Hippocampal formation (tissue), 2 donors: ENCODE measurements around the gene PFN3.
A peak's percentile ranks its signal among the peaks of the same experiment; 100 is the strongest.

Source experiments
- DNase-seq, 2 donors: peaks; one replicate each; lab custom pipeline; 2025; lab: John Stamatoyannopoulos, UW

The PFN3 gene

GRCh38 chr5:177438468-177438867, 38.0 kb upstream of the PFN3 start:
- DNase-seq = no peak

- DNase-seq = no peak
Measured at GRCh38 chr5:177437623-177438022, 37.2 kb upstream of the PFN3 start.

GRCh38 chr5:177435847-177436536, 35.5 kb upstream of the PFN3 start:
- no peak for DNase-seq

GRCh38 chr5:177434942-177435738, 34.7 kb upstream of the PFN3 start:
- no peak for DNase-seq

- no peak for DNase-seq
Measured at GRCh38 chr5:177434437-177434836, 34.0 kb upstream of the PFN3 start.

GRCh38 chr5:177433658-177434217, 33.3 kb upstream of the PFN3 start:
- no peak for DNase-seq

- no peak for DNase-seq
Measured at GRCh38 chr5:177432839-177433657, 32.6 kb upstream of the PFN3 start.

- peak; percentile 35 to 56 for DNase-seq
Measured at GRCh38 chr5:177432143-177432838, 31.8 kb upstream of the PFN3 start.

- DNase-seq = no peak
Measured at GRCh38 chr5:177431317-177432142, 31.1 kb upstream of the PFN3 start.

- no peak for DNase-seq
Measured at GRCh38 chr5:177430972-177431316, 30.5 kb upstream of the PFN3 start.

GRCh38 chr5:177430140-177430951, 29.9 kb upstream of the PFN3 start:
- no peak for DNase-seq

GRCh38 chr5:177429248-177430040, 29.0 kb upstream of the PFN3 start:
- DNase-seq = peak in 1 of 2 donors; percentile 26

- no peak for DNase-seq
Measured at GRCh38 chr5:177428574-177429217, 28.2 kb upstream of the PFN3 start.

GRCh38 chr5:177427919-177428573, 27.6 kb upstream of the PFN3 start:
- no peak for DNase-seq

GRCh38 chr5:177427211-177427822, 26.9 kb upstream of the PFN3 start:
- no peak for DNase-seq

GRCh38 chr5:177426566-177427210, 26.2 kb upstream of the PFN3 start, which contains the start of gene GRK6:
Gene GRK6, plus strand, starts transcription at chr5:177426676. Its CDS starts 170 bp downstream, at chr5:177426846.
- DNase-seq = no peak
